Adrenal gland (tissue), 12 donors: ENCODE data around the gene LMAN1. TPM values are rescaled to one million over a fixed set of nuclear protein-coding genes. Genes with fewer than 3 reads are reported as not detected.

ENCODE experiments used
- DNase-seq, 7 donors: peaks; one replicate each; pipeline ENCODE4 v3.0.0-alpha.2; 2019 to 2020
- H3K27ac ChIP-seq, 5 donors: fragments of 200-600 bp; sonication (generic) in 4 of 5; 1 replicate in 3 of 5; 2 replicates in 2 of 5; pipeline versions ENCODE4 v1.5.1 to v1.8.0; 2016 to 2020; ENCODE audit warnings: mild to moderate bottlenecking in 1 of 5
- H3K27me3 ChIP-seq: fragments of 200-600 bp; 2 replicates; pipeline ENCODE4 v1.8.0; 2021
- H3K36me3 ChIP-seq, 2 donors: fragments of 200-600 bp; replicated peaks in 1 of 2; 1 replicate in 1 of 2; 2 replicates in 1 of 2; pipeline versions ENCODE4 v1.5.1 to v1.8.0; 2018 to 2022
- H3K4me1 ChIP-seq, 2 donors: fragments of 200-600 bp; replicated peaks in 1 of 2; 1 replicate in 1 of 2; 2 replicates in 1 of 2; pipeline versions ENCODE4 v1.5.1 to v1.8.0; 2018 to 2021
- H3K4me3 ChIP-seq, 4 donors: fragments of 200-600 bp; sonication (generic) in 3 of 4; one replicate each; pipeline ENCODE4 v1.5.1; 2016 to 2018
- H3K9me3 ChIP-seq, 3 donors: fragments of 200-600 bp; sonication (generic) in 1 of 3; replicated peaks in 1 of 3; 1 replicate in 2 of 3; 2 replicates in 1 of 3; pipeline versions ENCODE4 v1.5.1 to v1.8.0; 2016 to 2021
- POLR2A ChIP-seq, 2 donors: fragments of 450-650 bp; IDR thresholded peaks; one replicate each; pipeline ENCODE4 v1.6.1; 2017; ENCODE audit warnings: antibody characterized with exemption in 2 of 2, mild to moderate bottlenecking in 2 of 2, moderate library complexity in 1 of 2
- WGBS, 4 donors: extraction: QIAGEN DNeasy Blood & Tissue Kit in 2 of 4; methylation state at CpG; one replicate each; pipeline versions ENCODE4 v1.1.5 to v1.1.7; 2013 to 2017; 5-methylcytosine and 5-hydroxymethylcytosine counted together
- intact Hi-C, 2 donors: fragments of 100-400 bp; cut with DNase I; formaldehyde crosslinking; loops; one replicate each; pipeline versions ENCODE4 v1.14.1 to v1.15.0; 2022 to 2023
- polyA plus RNA-seq, 3 donors: library from polyadenylated mRNA; stranded (reverse); fragments of 200-250 nt in 2 of 3; fragments of 350-450 nt in 1 of 3; fragmentation: Illumina TruSeq in 1 of 3; extraction: RNeasy Lipid Tissue Mini Kit (QIAGEN cat#74804) in 1 of 3; gene quantifications; one replicate each; pipeline ENCODE4 v1.2.3, GENCODE V29; 2013 to 2014
- total RNA-seq, 9 donors: library from RNA; depleted of rRNA in 4 of 9; stranded (reverse); fragments of >200 nt in 4 of 9; fragments of 120-200 nt in 1 of 9; fragmentation: NEBNext Ultra II Directional in 1 of 9; extraction: Animal tissue kit (Norgen Biotek cat#: 25700) in 1 of 9; gene quantifications; one replicate each; pipeline versions ENCODE4 v1.1.0 to v1.2.4, GENCODE V29; 2013 to 2023
- TF ChIP-seq, protein P1 (sequence below), 6 experiments: fragments of 450-650 bp in 4 of 6; fragments of 200-600 bp in 2 of 6; sonication (generic) in 1 of 6; IDR thresholded peaks; 1 replicate in 5 of 6; 2 replicates in 1 of 6; pipeline versions ENCODE4 v1.5.1 to v1.8.0; 2016 to 2021; ENCODE audit warnings: antibody characterized with exemption in 6 of 6, mild to moderate bottlenecking in 2 of 6, moderate library complexity in 1 of 6
- donor health status: healthy with polysubstance abuse.
- donor health status: Bipolar disorder and iron deficiency.
- donor health status: DM: yes; HTN: yes; CAD: no.
- donor health status: DM: no; HTN: no; CAD: no.
- donor health status: DM: no; HTN: no; CAD: no.
- donor health status: DM: yes; HTN: yes; CAD: no.

Gene LMAN1
- total and polyA plus RNA-seq, 12 donors = 14.3 to 186 (median 89.3) TPM

DNA sequence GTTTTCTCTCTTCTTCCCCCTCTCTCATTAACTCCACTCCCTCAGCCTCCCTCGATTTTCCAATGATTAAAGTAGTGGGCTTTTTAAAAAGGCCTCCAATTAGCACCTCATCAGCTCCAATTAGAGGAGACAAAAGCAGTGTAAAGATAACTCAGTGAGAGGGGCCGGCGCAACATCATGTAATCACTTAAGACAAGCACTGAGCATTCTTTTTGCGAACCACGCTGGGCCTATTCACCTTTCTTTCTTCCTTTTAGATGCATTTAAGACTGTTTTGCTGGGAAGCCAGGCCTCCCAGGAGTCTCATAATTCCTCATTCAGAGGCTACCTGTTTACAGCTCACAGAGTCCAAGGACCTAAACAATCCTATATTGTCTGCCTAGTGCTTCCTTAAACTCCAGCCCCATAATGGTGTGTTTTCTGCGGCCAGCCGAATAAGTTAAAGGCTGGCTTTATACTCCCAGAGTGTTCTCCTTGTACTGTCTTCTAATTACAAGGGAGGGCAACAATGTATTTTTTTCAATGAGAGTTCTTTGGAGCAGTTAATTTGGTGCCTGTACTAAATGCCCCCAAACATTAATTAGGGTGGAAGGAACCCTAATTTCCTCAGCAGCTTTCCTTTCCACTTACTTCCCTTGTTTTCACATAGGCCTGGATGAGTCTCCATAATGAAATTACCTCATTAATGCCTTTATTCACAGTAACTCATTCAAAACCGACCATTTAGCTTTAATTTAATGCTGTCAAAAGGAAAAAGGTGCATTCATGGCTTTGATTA lies 28.0 kb upstream of the LMAN1 start:
- H3K27ac ChIP-seq = no peak overlapping the region
- no peak for TF ChIP-seq POLR2A (IDR thresholded peaks at IDR 0.05)
- TF ChIP-seq, protein P1, sequence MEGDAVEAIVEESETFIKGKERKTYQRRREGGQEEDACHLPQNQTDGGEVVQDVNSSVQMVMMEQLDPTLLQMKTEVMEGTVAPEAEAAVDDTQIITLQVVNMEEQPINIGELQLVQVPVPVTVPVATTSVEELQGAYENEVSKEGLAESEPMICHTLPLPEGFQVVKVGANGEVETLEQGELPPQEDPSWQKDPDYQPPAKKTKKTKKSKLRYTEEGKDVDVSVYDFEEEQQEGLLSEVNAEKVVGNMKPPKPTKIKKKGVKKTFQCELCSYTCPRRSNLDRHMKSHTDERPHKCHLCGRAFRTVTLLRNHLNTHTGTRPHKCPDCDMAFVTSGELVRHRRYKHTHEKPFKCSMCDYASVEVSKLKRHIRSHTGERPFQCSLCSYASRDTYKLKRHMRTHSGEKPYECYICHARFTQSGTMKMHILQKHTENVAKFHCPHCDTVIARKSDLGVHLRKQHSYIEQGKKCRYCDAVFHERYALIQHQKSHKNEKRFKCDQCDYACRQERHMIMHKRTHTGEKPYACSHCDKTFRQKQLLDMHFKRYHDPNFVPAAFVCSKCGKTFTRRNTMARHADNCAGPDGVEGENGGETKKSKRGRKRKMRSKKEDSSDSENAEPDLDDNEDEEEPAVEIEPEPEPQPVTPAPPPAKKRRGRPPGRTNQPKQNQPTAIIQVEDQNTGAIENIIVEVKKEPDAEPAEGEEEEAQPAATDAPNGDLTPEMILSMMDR (IDR thresholded peaks at IDR 0.05) = no peak
- DNase-seq = no peak
- H3K27me3 ChIP-seq = no peaks in the 10 kb centered on the region
- intact Hi-C loops = no loop called here
- no peaks in the 10 kb centered on the region for H3K36me3 ChIP-seq
- no peaks in the 10 kb centered on the region for H3K4me1 ChIP-seq
- 79 to 85% (median 83%) methylated on average over 8 of the region's 8 CpGs for WGBS, 4 donors
- no peak overlapping the region for H3K4me3 ChIP-seq
- H3K9me3 ChIP-seq = no peaks in the 10 kb centered on the region

DNA sequence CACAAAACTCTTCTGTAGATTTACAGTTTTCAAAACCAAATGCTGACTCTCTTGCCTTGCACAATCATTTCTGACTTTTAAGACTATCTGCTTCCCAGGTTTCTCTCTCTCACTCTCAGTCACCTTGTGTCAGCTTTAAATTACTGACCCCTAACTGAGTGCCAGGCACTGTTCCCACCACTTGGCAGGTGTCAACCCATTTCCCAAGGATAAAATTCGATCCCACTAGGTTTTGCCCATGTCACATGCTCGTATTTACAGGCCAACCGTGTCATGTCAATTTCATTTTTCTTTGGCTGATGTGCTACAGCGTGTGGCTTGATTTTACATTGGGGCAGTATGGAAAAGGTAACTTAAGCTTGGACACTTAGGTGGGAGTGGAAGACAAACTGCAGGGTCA lies 26.1 kb upstream of the LMAN1 start:
- no peak overlapping the region for H3K27ac ChIP-seq
- no peak for DNase-seq
- no peaks in the 10 kb centered on the region for H3K36me3 ChIP-seq
- H3K9me3 ChIP-seq = no peaks in the 10 kb centered on the region
- 85 to 90% (median 88%) methylated on average over 4 of the region's 4 CpGs for WGBS, 4 donors
- intact Hi-C loops = no loop called here
- TF ChIP-seq POLR2A (IDR thresholded peaks at IDR 0.05) = no peak
- TF ChIP-seq, protein P1 (IDR thresholded peaks at IDR 0.05) = no peak
- H3K4me3 ChIP-seq = no peak overlapping the region
- H3K27me3 ChIP-seq = no peaks in the 10 kb centered on the region
- H3K4me1 ChIP-seq = no peaks in the 10 kb centered on the region

DNA sequence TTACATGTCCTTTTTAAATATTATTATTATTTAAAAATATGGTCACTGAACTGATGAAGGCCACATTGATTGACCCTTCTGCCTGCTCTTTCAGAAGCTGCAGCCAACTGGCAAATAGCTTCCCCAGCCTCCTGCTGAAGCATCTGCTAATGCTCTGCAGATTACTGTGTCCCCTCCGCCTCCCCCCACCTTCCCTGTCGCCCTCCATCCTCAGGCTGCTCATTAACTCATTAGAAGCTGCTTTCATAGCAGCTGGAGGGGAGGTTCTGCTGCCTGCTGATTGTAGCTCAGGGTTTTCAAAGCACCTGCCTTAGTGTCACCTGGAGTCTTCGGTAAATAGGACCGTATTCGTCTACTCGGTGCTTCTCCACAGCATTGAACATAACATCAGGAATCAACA lies 24.8 kb upstream of the LMAN1 start:
- no peaks in the 10 kb centered on the region for H3K36me3 ChIP-seq
- intact Hi-C loops = no loop called here
- no peak for DNase-seq
- H3K27me3 ChIP-seq = no peaks in the 10 kb centered on the region
- TF ChIP-seq, protein P1 (IDR thresholded peaks at IDR 0.05) = no peak
- no peak for TF ChIP-seq POLR2A (IDR thresholded peaks at IDR 0.05)
- H3K27ac ChIP-seq = no peak overlapping the region
- WGBS, 4 donors = 80 to 82% (median 81%) methylated on average over 6 of the region's 6 CpGs
- no peaks in the 10 kb centered on the region for H3K9me3 ChIP-seq
- no peak overlapping the region for H3K4me3 ChIP-seq
- no peaks in the 10 kb centered on the region for H3K4me1 ChIP-seq

DNA sequence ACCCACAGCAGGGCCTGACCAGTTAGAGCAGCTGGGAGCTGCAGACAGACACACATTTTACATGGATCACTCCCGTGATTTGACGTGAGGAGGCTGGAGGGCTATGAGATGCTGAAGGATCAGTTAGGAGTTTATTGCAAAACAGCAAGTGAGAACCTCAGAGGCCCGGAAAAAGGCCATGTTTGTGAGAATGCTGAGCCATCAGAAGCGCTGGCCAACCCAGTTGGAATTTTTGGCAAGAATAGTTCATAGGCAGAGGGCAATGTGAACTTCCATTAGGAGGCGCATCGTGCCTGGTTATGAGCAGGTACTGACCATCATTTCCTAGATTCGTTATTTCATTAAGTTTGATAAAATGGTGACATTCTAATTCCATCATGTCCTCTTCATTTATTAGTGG lies 23.3 kb upstream of the LMAN1 start:
- 84 to 94% (median 90%) methylated on average over 7 of the region's 7 CpGs for WGBS, 4 donors
- no peak for TF ChIP-seq POLR2A (IDR thresholded peaks at IDR 0.05)
- TF ChIP-seq, protein P1 (IDR thresholded peaks at IDR 0.05) = no peak
- DNase-seq = no peak
- H3K27ac ChIP-seq = no peak overlapping the region
- intact Hi-C loops = no loop called here
- H3K36me3 ChIP-seq = no peaks in the 10 kb centered on the region
- no peaks in the 10 kb centered on the region for H3K27me3 ChIP-seq
- no peaks in the 10 kb centered on the region for H3K9me3 ChIP-seq
- H3K4me3 ChIP-seq = no peak overlapping the region
- no peaks in the 10 kb centered on the region for H3K4me1 ChIP-seq
